Activated CD8-positive, alpha-beta T cell treated with anti-CD3 and anti-CD28 coated beads for 36 hours (primary cell): ENCODE results near the gene CYP2W1. TPM values are rescaled to one million over a fixed set of nuclear protein-coding genes. Genes with fewer than 3 reads are reported as not detected.

ENCODE experiments used
- ATAC-seq: fragments of 200-7000 bp; cut with Tn5 transposase; one replicate; pipeline ENCODE4 v1.10.0; 2021; ENCODE audit warnings: mild to moderate bottlenecking, moderate library complexity
- CTCF ChIA-PET: fragments of 350-600 bp; sonication (Branson Sonifier 250); formaldehyde crosslinking; loops from one replicate; lab custom pipeline; 2021; ENCODE audit warnings: antibody characterized with exemption; lab: Charles Lee
- POLR2A ChIA-PET: fragments of 350-600 bp; sonication (Branson Sonifier 250); formaldehyde crosslinking; loops from one replicate; lab custom pipeline; 2021; ENCODE audit warnings: antibody characterized with exemption; lab: Charles Lee
- DNase-seq: peaks from one replicate; pipeline ENCODE4 v3.0.0-alpha.2; 2020
- H3K27ac Mint-ChIP-seq: one replicate; pipeline ENCODE4 v1.8.0; 2021; ENCODE audit warnings: mild to moderate bottlenecking, mixed read lengths
- H3K27me3 Mint-ChIP-seq: one replicate; pipeline ENCODE4 v1.8.0; 2021; ENCODE audit warnings: mixed read lengths
- H3K36me3 Mint-ChIP-seq: one replicate; pipeline ENCODE4 v1.8.0; 2021; ENCODE audit warnings: low read depth, mixed read lengths
- H3K4me1 Mint-ChIP-seq: one replicate; pipeline ENCODE4 v1.8.0; 2021; ENCODE audit warnings: low read depth, mixed read lengths
- H3K4me3 Mint-ChIP-seq: one replicate; pipeline ENCODE4 v1.8.0; 2021; ENCODE audit warnings: mild to moderate bottlenecking, moderate library complexity, mixed read lengths
- H3K9me3 Mint-ChIP-seq: one replicate; pipeline ENCODE4 v1.8.0; 2021; ENCODE audit warnings: mixed read lengths
- CTCF ChIP-seq: fragments of 200-600 bp; IDR thresholded peaks from one replicate; pipeline ENCODE4 v1.8.0; 2022; ENCODE audit warnings: antibody characterized with exemption, mild to moderate bottlenecking
- intact Hi-C: fragments of 100-400 bp; cut with micrococcal nuclease; formaldehyde crosslinking; loops from one replicate; pipeline ENCODE4 v1.10.0; 2022
- total RNA-seq, 2 experiments: library from RNA; stranded (reverse); gene quantifications; one replicate each; pipeline ENCODE4 v1.2.3, GENCODE V29; 2021

CYP2W1 gene
- not detected for total RNA-seq

GRCh38 chr7:983004-983615 is at the start of gene CYP2W1:
TSS of gene CYP2W1 (plus strand) at chr7:983181. CDS start at chr7:983212, 31 bp downstream.
- H3K36me3 Mint-ChIP-seq, result no peaks in the 10 kb centered on the region
- POLR2A ChIA-PET, result no interaction called here
- no peak within 1 kb of the TSS for H3K27ac Mint-ChIP-seq
- H3K9me3 Mint-ChIP-seq, result no peaks in the 10 kb centered on the region
- H3K27me3 Mint-ChIP-seq, result peaks cover 4% of the 10 kb centered on the region
- ATAC-seq (no peak), DNase-seq (no peak)
- intact Hi-C loops, result no loop called here
- H3K4me3 Mint-ChIP-seq, result no peak within 1 kb of the TSS
- CTCF ChIA-PET, result interaction anchor here (0.6 to 1.1 kb wide), 2 partner anchors 193 to 194 kb away, joined by 3 read pairs; no protein-coding TSS in a partner anchor
- TF ChIP-seq CTCF, result no peak
- H3K4me1 Mint-ChIP-seq, result peaks cover 3% of the 10 kb centered on the region

GRCh38 chr7:934469-935163 is 48.4 kb upstream of the CYP2W1 start:
- peaks cover 47% of the 10 kb centered on the region for H3K36me3 Mint-ChIP-seq
- H3K4me3 Mint-ChIP-seq, result no peak overlapping the region
- no peaks in the 10 kb centered on the region for H3K27me3 Mint-ChIP-seq
- DNase-seq (no peak), ATAC-seq (no peak)
- no peak for TF ChIP-seq CTCF
- H3K27ac Mint-ChIP-seq, result no peak overlapping the region
- intact Hi-C loops, result no loop called here
- peaks cover 3% of the 10 kb centered on the region for H3K9me3 Mint-ChIP-seq
- POLR2A ChIA-PET, result interaction anchor here (1.1 kb wide), 1 partner anchor 13 kb away, joined by 3 read pairs; no protein-coding TSS in a partner anchor
- CTCF ChIA-PET, result no interaction called here
- peaks cover 43% of the 10 kb centered on the region for H3K4me1 Mint-ChIP-seq

GRCh38 chr7:935164-935873 is 47.7 kb upstream of the CYP2W1 start:
- Mint-ChIP-seq H3K9me3 (peaks cover 7% of the 10 kb centered on the region), H3K36me3 (peaks cover 50% of the 10 kb centered on the region), H3K27ac (no peak overlapping the region), H3K4me1 (peaks cover 43% of the 10 kb centered on the region), H3K27me3 (no peaks in the 10 kb centered on the region), H3K4me3 (no peak overlapping the region)
- CTCF ChIA-PET, result no interaction called here
- intact Hi-C loops, result no loop called here
- POLR2A ChIA-PET, result interaction anchor here (1.1 kb wide), 1 partner anchor 14 kb away, joined by 3 read pairs; no protein-coding TSS in a partner anchor
- DNase-seq (no peak), ATAC-seq (no peak)
- TF ChIP-seq CTCF, result no peak

- DNase-seq, result no peak
- H3K4me1 Mint-ChIP-seq, result peaks cover 44% of the 10 kb centered on the region
- peaks cover 11% of the 10 kb centered on the region for H3K9me3 Mint-ChIP-seq
- ATAC-seq, result no peak
- POLR2A ChIA-PET, result no interaction called here
- CTCF ChIA-PET, result no interaction called here
- TF ChIP-seq CTCF, result no peak
- H3K27me3 Mint-ChIP-seq, result no peaks in the 10 kb centered on the region
- intact Hi-C loops, result no loop called here
- H3K4me3 Mint-ChIP-seq, result peak overlapping the region; percentile 27
- peaks cover 50% of the 10 kb centered on the region for H3K36me3 Mint-ChIP-seq
- H3K27ac Mint-ChIP-seq, result peak overlapping the region; percentile 86
Measured at GRCh38 chr7:935874-936385, 47.1 kb upstream of the CYP2W1 start.
